ENCODE measurements around the gene PDIA4.

- no peak for TF ChIP-seq CTCF (IDR thresholded peaks at IDR 0.05)
- TF ChIP-seq POLR2AphosphoS5 (IDR thresholded peaks at IDR 0.05), result no peak
Measured at GRCh38 chr7:149063476-149063875, 35.2 kb upstream of the PDIA4 start.
